ENCODE results near the gene NEK1.

DNA sequence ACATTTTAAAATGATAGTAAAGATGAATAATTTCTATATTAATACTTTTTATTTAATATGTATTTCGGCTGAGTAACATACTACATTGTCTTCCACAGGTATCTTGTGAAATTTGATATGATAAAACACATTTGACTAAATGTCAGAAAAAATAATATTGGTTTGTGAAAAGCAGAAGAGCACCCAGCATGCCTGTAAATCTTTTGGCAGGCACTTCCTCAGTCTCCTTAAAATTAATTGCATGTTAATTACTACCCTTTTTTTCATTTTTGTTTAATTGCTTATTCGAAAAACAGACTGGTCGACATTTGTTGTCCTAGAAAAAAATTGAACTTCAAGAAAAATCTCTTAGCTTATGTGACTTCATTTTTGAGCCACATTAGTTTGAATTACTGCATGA is 48.5 kb upstream of the NEK1 start:
- TF ChIP-seq, protein P1, sequence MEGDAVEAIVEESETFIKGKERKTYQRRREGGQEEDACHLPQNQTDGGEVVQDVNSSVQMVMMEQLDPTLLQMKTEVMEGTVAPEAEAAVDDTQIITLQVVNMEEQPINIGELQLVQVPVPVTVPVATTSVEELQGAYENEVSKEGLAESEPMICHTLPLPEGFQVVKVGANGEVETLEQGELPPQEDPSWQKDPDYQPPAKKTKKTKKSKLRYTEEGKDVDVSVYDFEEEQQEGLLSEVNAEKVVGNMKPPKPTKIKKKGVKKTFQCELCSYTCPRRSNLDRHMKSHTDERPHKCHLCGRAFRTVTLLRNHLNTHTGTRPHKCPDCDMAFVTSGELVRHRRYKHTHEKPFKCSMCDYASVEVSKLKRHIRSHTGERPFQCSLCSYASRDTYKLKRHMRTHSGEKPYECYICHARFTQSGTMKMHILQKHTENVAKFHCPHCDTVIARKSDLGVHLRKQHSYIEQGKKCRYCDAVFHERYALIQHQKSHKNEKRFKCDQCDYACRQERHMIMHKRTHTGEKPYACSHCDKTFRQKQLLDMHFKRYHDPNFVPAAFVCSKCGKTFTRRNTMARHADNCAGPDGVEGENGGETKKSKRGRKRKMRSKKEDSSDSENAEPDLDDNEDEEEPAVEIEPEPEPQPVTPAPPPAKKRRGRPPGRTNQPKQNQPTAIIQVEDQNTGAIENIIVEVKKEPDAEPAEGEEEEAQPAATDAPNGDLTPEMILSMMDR (IDR thresholded peaks at IDR 0.05), result no peak
- TF ChIP-seq FOXJ3 (CRISPR knock-in tag; IDR thresholded peaks at IDR 0.05) (no peak), RXRA (IDR thresholded peaks at IDR 0.05; ENCODE audit: borderline replicate concordance, low read depth) (no peak), GABPA (IDR thresholded peaks at IDR 0.05; ENCODE audit: low read depth) (no peak)
